ENCODE results near the gene CAV3.

The CAV3 gene

GRCh38 chr3:8743911-8744310 is 10.3 kb downstream of the CAV3 start:
- peaks cover 11% of the 10 kb centered on the region; the same call in 1 of the 2 replicates for H3K4me1 ChIP-seq (ENCODE audit: control insufficient read depth, insufficient read depth, low read length)
- ChIA-PET CTCF (interaction anchor here (1.0 to 2.3 kb wide), 2 partner anchors 11 to 25 kb away, joined by 5 to 9 read pairs; partner anchors contain the start of gene OXTR), POLR2A (no interaction called here)
- no peak overlapping the region for H3K4me3 ChIP-seq (ENCODE audit: low read depth, low read length)
- no peaks in the 10 kb centered on the region for H3K36me3 ChIP-seq (ENCODE audit: control insufficient read depth in 2 of 2, insufficient read depth in 1 of 2, low read length in 2 of 2)
- H3K9me3 ChIP-seq (ENCODE audit: control insufficient read depth, insufficient read depth, low read depth, low read length) = no peaks in the 10 kb centered on the region
- no peak overlapping the region for H3K27ac ChIP-seq (ENCODE audit: extremely low read depth, low read depth, low read length)
- TF ChIP-seq ZNF514 (tag by site-specific recombination; IDR thresholded peaks at IDR 0.05) (no peak), ZNF280D (tag by site-specific recombination; IDR thresholded peaks at IDR 0.05) (no peak), ZNF248 (tag by site-specific recombination; IDR thresholded peaks at IDR 0.05) (no peak), GLI2 (tag by site-specific recombination; IDR thresholded peaks at IDR 0.05; ENCODE audit: borderline replicate concordance, low read depth) (no peak), ZNF791 (tag by site-specific recombination; IDR thresholded peaks at IDR 0.05) (no peak), PATZ1 (tag by site-specific recombination; IDR thresholded peaks at IDR 0.05) (no peak), ZNF529 (tag by site-specific recombination; IDR thresholded peaks at IDR 0.05; ENCODE audit: insufficient replicate concordance) (no peak), ZNF561 (tag by site-specific recombination; IDR thresholded peaks at IDR 0.05; ENCODE audit: borderline replicate concordance) (no peak), ZNF624 (tag by site-specific recombination; IDR thresholded peaks at IDR 0.05) (no peak), ZNF155 (tag by site-specific recombination; IDR thresholded peaks at IDR 0.05) (no peak), ZBTB10 (tag by site-specific recombination; IDR thresholded peaks at IDR 0.05) (no peak), PRDM10 (tag by site-specific recombination; IDR thresholded peaks at IDR 0.05) (peak; percentile 22; the same call in 1 of the 2 replicates), ZNF571 (tag by site-specific recombination; IDR thresholded peaks at IDR 0.05) (no peak), ZNF677 (tag by site-specific recombination; IDR thresholded peaks at IDR 0.05) (no peak), ZNF132 (tag by site-specific recombination; IDR thresholded peaks at IDR 0.05; ENCODE audit: borderline replicate concordance) (no peak), SP2 (tag by site-specific recombination; IDR thresholded peaks at IDR 0.05) (no peak), ZNF747 (tag by site-specific recombination; IDR thresholded peaks at IDR 0.05) (no peak), ZBTB1 (tag by site-specific recombination; IDR thresholded peaks at IDR 0.05) (no peak), ZNF510 (tag by site-specific recombination; IDR thresholded peaks at IDR 0.05; ENCODE audit: insufficient replicate concordance) (no peak), ZNF362 (tag by site-specific recombination; IDR thresholded peaks at IDR 0.05) (peak; percentile 67; the same call in 1 of the 2 replicates), SCRT2 (tag by site-specific recombination; IDR thresholded peaks at IDR 0.05) (0 out of 2 replicates have a peak, but pooled peaks have one; percentile 8), ZNF792 (tag by site-specific recombination; IDR thresholded peaks at IDR 0.05) (no peak), OVOL3 (tag by site-specific recombination; IDR thresholded peaks at IDR 0.05) (no peak), ZBTB48 (tag by site-specific recombination; IDR thresholded peaks at IDR 0.05) (no peak), SCRT1 (tag by site-specific recombination; IDR thresholded peaks at IDR 0.05; ENCODE audit: borderline replicate concordance) (no peak)
